H9 (cell line): Measurements from ENCODE around the gene LMO4. TPM values are rescaled to one million over a fixed set of nuclear protein-coding genes. Genes with fewer than 3 reads are reported as not detected.

ENCODE experiments used
- DNase-seq: peaks from one replicate; pipeline ENCODE4 v3.0.0-alpha.2; 2017
- H2AFZ ChIP-seq: one replicate; pipeline ENCODE4 v1.6.1; 2013; ENCODE audit warnings: mild to moderate bottlenecking, low read length, control low read depth, moderate library complexity
- H2AK5ac ChIP-seq: 2 replicates; pipeline ENCODE4 v1.6.1; 2013; ENCODE audit warnings: low read length, control low read depth, mixed read lengths; ENCODE audit not compliant: insufficient read length
- H2BK120ac ChIP-seq: one replicate; pipeline ENCODE4 v1.6.1; 2013; ENCODE audit warnings: low read depth, mild to moderate bottlenecking, low read length, control low read depth, inconsistent platforms; ENCODE audit not compliant: poor library complexity, severe bottlenecking
- H2BK12ac ChIP-seq: 2 replicates; pipeline ENCODE4 v1.6.1; 2013; ENCODE audit warnings: low read length, control low read depth, mixed read lengths, low read depth; ENCODE audit not compliant: insufficient read length
- H2BK15ac ChIP-seq: 2 replicates; pipeline ENCODE4 v1.6.1; 2013; ENCODE audit warnings: low read depth, low read length, control low read depth
- H2BK20ac ChIP-seq: one replicate; pipeline ENCODE4 v1.6.1; 2013; ENCODE audit warnings: low read depth, mild to moderate bottlenecking, low read length, control low read depth, inconsistent platforms; ENCODE audit not compliant: poor library complexity, severe bottlenecking
- H2BK5ac ChIP-seq: 2 replicates; pipeline ENCODE4 v1.6.1; 2013; ENCODE audit warnings: low read length, control low read depth, mixed read lengths; ENCODE audit not compliant: insufficient read length
- H3K14ac ChIP-seq: 2 replicates; pipeline ENCODE4 v1.6.1; 2013; ENCODE audit warnings: low read length, control low read depth; ENCODE audit not compliant: insufficient read depth
- H3K18ac ChIP-seq: 2 replicates; pipeline ENCODE4 v1.6.1; 2013; ENCODE audit warnings: low read depth, mild to moderate bottlenecking, mixed read lengths, low read length, control low read depth; ENCODE audit not compliant: insufficient read length
- H3K23ac ChIP-seq: 2 replicates; pipeline ENCODE4 v1.6.1; 2013; ENCODE audit warnings: low read length, control low read depth, mixed read lengths, low read depth; ENCODE audit not compliant: insufficient read length
- H3K23me2 ChIP-seq: 2 replicates; pipeline ENCODE4 v1.6.1; 2013; ENCODE audit warnings: low read depth, mild to moderate bottlenecking, mixed read lengths, low read length, control low read depth; ENCODE audit not compliant: insufficient read length, poor library complexity, severe bottlenecking
- H3K27ac ChIP-seq: 2 replicates; pipeline ENCODE4 v1.5.1; 2013; ENCODE audit warnings: low read length, control low read depth, mixed read lengths, low read depth; ENCODE audit not compliant: insufficient read length
- H3K27me3 ChIP-seq: 2 replicates; pipeline ENCODE4 v1.6.1; 2013; ENCODE audit warnings: low read length, control low read depth, inconsistent platforms; ENCODE audit not compliant: insufficient read depth
- H3K4ac ChIP-seq: 2 replicates; pipeline ENCODE4 v1.6.1; 2013; ENCODE audit warnings: low read depth, mild to moderate bottlenecking, control low read depth, inconsistent platforms, low read length, moderate library complexity
- H3K4me1 ChIP-seq: 2 replicates; pipeline ENCODE4 v1.6.1; 2013; ENCODE audit warnings: low read length, control low read depth, inconsistent platforms; ENCODE audit not compliant: insufficient read depth
- H3K4me2 ChIP-seq: 2 replicates; pipeline ENCODE4 v1.6.1; 2013; ENCODE audit warnings: low read length, control low read depth, mixed read lengths; ENCODE audit not compliant: insufficient read length, insufficient read depth
- H3K56ac ChIP-seq: 2 replicates; pipeline ENCODE4 v1.6.1; 2013; ENCODE audit warnings: low read depth, mild to moderate bottlenecking, mixed read lengths, low read length, control low read depth; ENCODE audit not compliant: insufficient read length
- H3K79me1 ChIP-seq: 2 replicates; pipeline ENCODE4 v1.6.1; 2013; ENCODE audit warnings: low read depth, mild to moderate bottlenecking, moderate library complexity, low read length, control low read depth, inconsistent platforms; ENCODE audit not compliant: insufficient read depth, poor library complexity, severe bottlenecking
- H3K79me2 ChIP-seq: 2 replicates; pipeline ENCODE4 v1.6.1; 2013; ENCODE audit warnings: low read length, control low read depth, inconsistent platforms; ENCODE audit not compliant: insufficient read depth
- H3K9ac ChIP-seq: 2 replicates; pipeline ENCODE4 v1.6.1; 2013; ENCODE audit warnings: low read length, control low read depth, mixed read lengths; ENCODE audit not compliant: insufficient read length; ENCODE audit errors: extremely low read depth
- H3K9me3 ChIP-seq: one replicate; pipeline ENCODE4 v1.6.1; 2013; ENCODE audit warnings: low read depth, low read length, inconsistent platforms; ENCODE audit not compliant: control insufficient read depth
- H3T11ph ChIP-seq: one replicate; pipeline ENCODE4 v1.6.1; 2013; ENCODE audit warnings: mild to moderate bottlenecking, low read length, control low read depth, inconsistent platforms
- H4K20me1 ChIP-seq: one replicate; pipeline ENCODE4 v1.6.1; 2013; ENCODE audit not compliant: control insufficient read depth, insufficient read length, insufficient read depth
- H4K5ac ChIP-seq: 2 replicates; pipeline ENCODE4 v1.6.1; 2013; ENCODE audit warnings: low read depth, mild to moderate bottlenecking, mixed read lengths, low read length, control low read depth; ENCODE audit not compliant: insufficient read length
- H4K8ac ChIP-seq: replicated peaks from 2 replicates; pipeline ENCODE4 v1.6.1; 2013; ENCODE audit warnings: low read length, control low read depth, mixed read lengths, low read depth; ENCODE audit not compliant: insufficient read length
- H4K91ac ChIP-seq: 2 replicates; pipeline ENCODE4 v1.6.1; 2013; ENCODE audit warnings: low read depth, mild to moderate bottlenecking, moderate library complexity, mixed read lengths, low read length, control low read depth; ENCODE audit not compliant: insufficient read length
- H3K27ac Mint-ChIP-seq, 3 experiments: 2 replicates in 2 of 3; 3 replicates in 1 of 3; pipeline ENCODE4 v1.8.0; 2020 to 2021; ENCODE audit warnings: mixed read lengths in 3 of 3, mild to moderate bottlenecking in 1 of 3, moderate library complexity in 1 of 3
- H3K27me3 Mint-ChIP-seq: 2 replicates; pipeline ENCODE4 v1.8.0; 2021; ENCODE audit warnings: low read depth, mild to moderate bottlenecking, moderate library complexity, mixed read lengths
- H3K36me3 Mint-ChIP-seq, 3 experiments: 2 replicates in 2 of 3; 3 replicates in 1 of 3; pipeline ENCODE4 v1.8.0; 2020 to 2021; ENCODE audit warnings: low read depth in 3 of 3, mixed read lengths in 3 of 3; ENCODE audit not compliant: insufficient read depth in 1 of 3
- H3K4me1 Mint-ChIP-seq, 2 experiments: 2 replicates each; pipeline ENCODE4 v1.8.0; 2020; ENCODE audit warnings: mixed read lengths in 2 of 2
- H3K4me3 Mint-ChIP-seq, 2 experiments: 2 replicates in 1 of 2; 3 replicates in 1 of 2; pipeline ENCODE4 v1.8.0; 2020 to 2021; ENCODE audit warnings: mild to moderate bottlenecking in 2 of 2, mixed read lengths in 2 of 2, moderate library complexity in 1 of 2
- H3K9me3 Mint-ChIP-seq, 2 experiments: 2 replicates in 1 of 2; 3 replicates in 1 of 2; pipeline ENCODE4 v1.8.0; 2020; ENCODE audit warnings: mild to moderate bottlenecking in 2 of 2, mixed read lengths in 2 of 2, moderate library complexity in 1 of 2
- WGBS: extraction: QIAGEN DNeasy Blood & Tissue Kit; methylation state at CpG from one replicate; pipeline ENCODE4 v1.1.7; 2013; ENCODE audit warnings: missing lambda C conversion rate, low lambda C conversion rate, mixed read lengths; ENCODE audit not compliant: insufficient read length; ENCODE audit errors: extremely low coverage; 5-methylcytosine and 5-hydroxymethylcytosine counted together
- total RNA-seq: library from RNA; stranded (reverse); gene quantifications from 2 replicates; pipeline ENCODE4 v1.2.1, GENCODE V29; 2021
- TF ChIP-seq, protein P1 (sequence below): fragments of 200-600 bp; sonication (generic); conservative IDR thresholded peaks from 3 replicates; pipeline ENCODE4 v1.8.0; 2021; ENCODE audit warnings: antibody characterized with exemption, mild to moderate bottlenecking

Gene LMO4
- total RNA-seq, 1 experiment from 2014 or later = 64.9 TPM

DNA sequence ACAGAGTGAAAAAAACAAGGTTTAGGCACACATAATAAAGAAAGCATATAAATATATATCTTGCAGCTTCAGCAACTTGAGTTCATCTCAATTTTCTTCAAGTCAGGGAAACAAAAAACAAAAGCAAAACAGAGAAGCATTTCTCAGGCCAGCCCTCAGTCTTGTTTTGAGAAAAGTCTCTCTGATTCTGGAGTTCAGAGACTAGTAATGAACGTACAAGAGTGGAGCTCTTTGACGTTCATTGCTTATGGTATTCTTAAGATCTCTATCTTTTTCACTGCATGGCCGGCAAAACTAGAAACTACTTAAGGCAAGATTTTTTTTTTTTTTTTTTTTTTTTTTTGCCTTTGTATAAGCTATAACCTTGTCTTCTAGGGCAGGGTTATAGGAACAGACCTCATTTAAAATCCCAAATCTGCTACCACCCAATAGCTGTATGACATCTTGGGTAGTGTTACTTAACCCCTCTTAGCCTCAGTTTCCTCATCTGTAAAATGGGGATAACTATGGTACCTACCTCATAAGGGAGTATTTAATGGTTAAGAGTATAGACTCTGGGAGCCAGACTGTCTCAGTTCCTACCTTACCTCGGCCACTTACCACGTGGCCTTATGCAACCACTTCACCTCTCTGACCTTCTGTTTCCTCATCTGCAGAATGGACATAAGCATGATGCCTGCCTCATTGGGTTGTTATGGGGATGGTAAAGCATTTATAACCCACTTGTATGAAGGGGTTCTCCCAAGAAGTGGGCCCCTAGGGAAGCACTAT, 33.6 kb downstream of the LMO4 start:
- TF ChIP-seq, protein P1, sequence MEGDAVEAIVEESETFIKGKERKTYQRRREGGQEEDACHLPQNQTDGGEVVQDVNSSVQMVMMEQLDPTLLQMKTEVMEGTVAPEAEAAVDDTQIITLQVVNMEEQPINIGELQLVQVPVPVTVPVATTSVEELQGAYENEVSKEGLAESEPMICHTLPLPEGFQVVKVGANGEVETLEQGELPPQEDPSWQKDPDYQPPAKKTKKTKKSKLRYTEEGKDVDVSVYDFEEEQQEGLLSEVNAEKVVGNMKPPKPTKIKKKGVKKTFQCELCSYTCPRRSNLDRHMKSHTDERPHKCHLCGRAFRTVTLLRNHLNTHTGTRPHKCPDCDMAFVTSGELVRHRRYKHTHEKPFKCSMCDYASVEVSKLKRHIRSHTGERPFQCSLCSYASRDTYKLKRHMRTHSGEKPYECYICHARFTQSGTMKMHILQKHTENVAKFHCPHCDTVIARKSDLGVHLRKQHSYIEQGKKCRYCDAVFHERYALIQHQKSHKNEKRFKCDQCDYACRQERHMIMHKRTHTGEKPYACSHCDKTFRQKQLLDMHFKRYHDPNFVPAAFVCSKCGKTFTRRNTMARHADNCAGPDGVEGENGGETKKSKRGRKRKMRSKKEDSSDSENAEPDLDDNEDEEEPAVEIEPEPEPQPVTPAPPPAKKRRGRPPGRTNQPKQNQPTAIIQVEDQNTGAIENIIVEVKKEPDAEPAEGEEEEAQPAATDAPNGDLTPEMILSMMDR = no peak
- Histone ChIP-seq H2BK15ac (no peak overlapping the region), H3K18ac (no peak overlapping the region), H3K56ac (no peak overlapping the region), H2BK120ac (no peak overlapping the region), H2AFZ (no peak overlapping the region), H3K27me3 (no peaks in the 10 kb centered on the region), H2BK5ac (no peak overlapping the region), H3K23ac (no peak overlapping the region), H3K9me3 (no peaks in the 10 kb centered on the region), H4K91ac (no peak overlapping the region), H4K5ac (no peak overlapping the region), H3K79me1 (no peaks in the 10 kb centered on the region), H4K20me1 (no peaks in the 10 kb centered on the region), H3K4me2 (no peak overlapping the region), H3K9ac (no peak overlapping the region), H2BK12ac (no peak overlapping the region), H3T11ph (no peak overlapping the region), H3K27ac (no peak overlapping the region), H3K4ac (no peak overlapping the region), H4K8ac (no peak overlapping the region), H2BK20ac (no peak overlapping the region), H2AK5ac (no peak overlapping the region), H3K4me1 (no peaks in the 10 kb centered on the region), H3K14ac (no peak overlapping the region), H3K23me2 (no peaks in the 10 kb centered on the region), H3K79me2 (no peaks in the 10 kb centered on the region)
- peaks cover 0 to 5% of the 10 kb centered on the region in 2 experiments; a peak in 2 of 4 replicates for H3K4me1 Mint-ChIP-seq
- H3K9me3 Mint-ChIP-seq = peaks cover 11 to 19% of the 10 kb centered on the region in 2 experiments; a peak in 4 of 5 replicates
- peaks cover 0 to 16% (median 3%) of the 10 kb centered on the region in 3 experiments; a peak in 5 of 7 replicates for H3K36me3 Mint-ChIP-seq
- no peak overlapping the region for H3K4me3 Mint-ChIP-seq
- DNase-seq = no peak
- H3K27ac Mint-ChIP-seq = peak overlapping the region in 1 of 3 experiments; percentile 61; a peak in 1 of 7 replicates
- H3K27me3 Mint-ChIP-seq = no peaks in the 10 kb centered on the region
- WGBS = no CpG with 5 or more reads among the region's 5 CpGs
